Measurements from ENCODE around the gene GPAT3. TPM values are rescaled to one million over a fixed set of nuclear protein-coding genes. Genes with fewer than 3 reads are reported as not detected.

GPAT3 gene
- total RNA-seq, 1 donor from 2014 or later, result 1.5 TPM

- Histone ChIP-seq H3K27ac (no peak overlapping the region), H3K9me3 (no peaks in the 10 kb centered on the region), H3K4me3 (no peak overlapping the region), H3K4me1 (no peaks in the 10 kb centered on the region), H3K27me3 (no peaks in the 10 kb centered on the region), H3K36me3 (no peaks in the 10 kb centered on the region)
- TF ChIP-seq CTCF (IDR thresholded peaks at IDR 0.05), result no peak
- intact Hi-C loops (cut with DNase I), result no loop called here
- no peak for DNase-seq (ENCODE audit: low spot score in 2 of 2)
Observed at GRCh38 chr4:83561381-83561780, 25.5 kb downstream of the GPAT3 start.

GRCh38 chr4:83563998-83564397, 28.1 kb downstream of the GPAT3 start:
- Histone ChIP-seq H3K4me3 (no peak overlapping the region), H3K27ac (no peak overlapping the region), H3K27me3 (no peaks in the 10 kb centered on the region), H3K4me1 (no peaks in the 10 kb centered on the region), H3K9me3 (no peaks in the 10 kb centered on the region), H3K36me3 (no peaks in the 10 kb centered on the region)
- intact Hi-C loops (cut with DNase I), result no loop called here
- DNase-seq (ENCODE audit: low spot score in 2 of 2), result no peak
- TF ChIP-seq CTCF (IDR thresholded peaks at IDR 0.05), result no peak

- Histone ChIP-seq H3K36me3 (no peaks in the 10 kb centered on the region), H3K27ac (no peak overlapping the region), H3K9me3 (no peaks in the 10 kb centered on the region), H3K4me3 (no peak overlapping the region), H3K27me3 (no peaks in the 10 kb centered on the region), H3K4me1 (no peaks in the 10 kb centered on the region)
- intact Hi-C loops (cut with DNase I), result no loop called here
- TF ChIP-seq CTCF (IDR thresholded peaks at IDR 0.05), result no peak
- no peak for DNase-seq (ENCODE audit: low spot score in 2 of 2)
Observed at GRCh38 chr4:83568062-83568461, 32.2 kb downstream of the GPAT3 start.

DNA sequence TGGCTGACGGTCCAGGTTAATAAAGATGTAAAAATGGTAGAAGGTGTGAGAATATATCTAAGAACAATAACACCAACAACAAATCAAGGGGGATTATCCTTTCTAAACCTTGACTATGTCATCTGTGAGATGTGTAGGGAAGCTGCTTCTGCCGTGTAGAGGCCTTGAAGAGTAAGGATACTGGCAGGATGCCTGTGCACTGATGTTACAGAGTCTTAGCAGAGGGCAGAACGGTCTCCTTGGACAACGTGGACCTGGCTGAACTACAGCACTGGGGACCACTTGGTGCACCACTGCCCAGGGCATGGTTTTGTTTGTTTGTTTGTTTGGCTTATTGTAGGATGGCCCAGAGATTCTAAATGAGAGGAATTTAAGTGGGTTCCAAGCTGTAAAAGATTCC, 33.5 kb downstream of the GPAT3 start:
- no peak for DNase-seq (ENCODE audit: low spot score in 2 of 2)
- TF ChIP-seq CTCF (IDR thresholded peaks at IDR 0.05), result no peak
- no peaks in the 10 kb centered on the region for H3K27me3 ChIP-seq
- intact Hi-C loops (cut with DNase I), result no loop called here
- no peaks in the 10 kb centered on the region for H3K36me3 ChIP-seq
- no peak overlapping the region for H3K27ac ChIP-seq
- H3K4me1 ChIP-seq, result no peaks in the 10 kb centered on the region
- no peak overlapping the region for H3K4me3 ChIP-seq
- H3K9me3 ChIP-seq, result no peaks in the 10 kb centered on the region

DNA sequence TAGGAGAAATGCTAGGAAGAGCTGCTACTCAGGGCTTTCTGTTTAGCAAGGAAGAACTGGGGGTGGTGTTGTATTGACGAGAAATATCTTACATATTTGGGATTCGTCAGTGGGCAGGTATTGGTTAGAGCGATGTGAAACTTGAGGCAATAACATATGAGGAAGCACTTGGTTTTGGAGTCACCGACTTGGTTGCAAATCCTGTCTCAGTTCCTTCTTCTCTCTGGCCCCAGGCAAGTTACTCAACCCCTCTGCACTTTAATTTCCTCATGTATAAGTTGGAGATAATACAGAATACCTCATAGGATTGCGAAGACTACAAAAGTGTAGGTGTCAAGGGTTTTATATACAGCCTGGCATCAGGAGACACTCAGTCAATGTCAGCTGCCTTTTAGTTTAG, 34.1 kb downstream of the GPAT3 start:
- Histone ChIP-seq H3K4me3 (no peak overlapping the region), H3K4me1 (no peaks in the 10 kb centered on the region), H3K27me3 (no peaks in the 10 kb centered on the region), H3K9me3 (no peaks in the 10 kb centered on the region), H3K27ac (no peak overlapping the region), H3K36me3 (no peaks in the 10 kb centered on the region)
- TF ChIP-seq CTCF (IDR thresholded peaks at IDR 0.05), result no peak
- no peak for DNase-seq (ENCODE audit: low spot score in 2 of 2)
- intact Hi-C loops (cut with DNase I), result no loop called here

DNA sequence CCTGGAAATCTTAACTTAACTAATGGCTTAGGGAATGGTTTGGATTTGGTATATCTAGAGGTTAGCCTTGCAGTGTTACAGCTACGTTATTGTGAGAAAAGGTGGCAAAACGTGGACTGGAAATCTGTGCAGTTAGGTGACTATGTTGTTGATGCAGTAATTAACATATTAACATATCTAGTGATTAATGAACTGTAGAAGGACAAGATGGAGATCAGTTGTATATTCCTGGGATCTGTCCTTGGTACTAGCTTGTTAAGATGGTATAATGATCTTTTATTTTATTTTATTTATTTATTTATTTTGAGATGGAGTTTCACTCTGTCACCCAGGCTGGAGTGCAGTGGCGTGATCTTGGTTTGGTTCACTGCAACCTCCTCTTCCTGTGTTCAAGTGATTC, 36.9 kb downstream of the GPAT3 start:
- no peak for TF ChIP-seq CTCF (IDR thresholded peaks at IDR 0.05)
- Histone ChIP-seq H3K27ac (no peak overlapping the region), H3K4me1 (no peaks in the 10 kb centered on the region), H3K9me3 (no peaks in the 10 kb centered on the region), H3K36me3 (no peaks in the 10 kb centered on the region), H3K4me3 (no peak overlapping the region), H3K27me3 (no peaks in the 10 kb centered on the region)
- intact Hi-C loops (cut with DNase I), result no loop called here
- no peak for DNase-seq (ENCODE audit: low spot score in 2 of 2)

All from ascending aorta (tissue), 2 donors.